K562 (cell line): ENCODE measurements around the gene APP. TPM values are rescaled to one million over a fixed set of nuclear protein-coding genes. Genes with fewer than 3 reads are reported as not detected.

ENCODE experiments used
- ATAC-seq: fragments of 200-7000 bp; cut with Tn5 transposase; 3 replicates; pipeline ENCODE4 v1.9.1; 2020; ENCODE audit warnings: moderate library complexity
- BruUV-seq: library from RNA; stranded (reverse); fragments of 400-500 nt; replicated peaks from 2 replicates; lab custom pipeline; 2021; lab: Mats Ljungman, UMichigan
- CTCF ChIA-PET: fragments of 300-600 bp; formaldehyde crosslinking; extraction: SDS; loops from one replicate; lab custom pipeline; 2021; ENCODE audit warnings: low intra/inter-chr PET ratio; lab: Yijun Ruan, JAX
- POLR2A ChIA-PET: fragments of 300-600, 350-650 bp; sonication (Branson Sonifier 250); formaldehyde crosslinking; extraction: SDS; loops from one replicate; lab custom pipeline; 2021; ENCODE audit warnings: antibody characterized with exemption, inconsistent platforms; lab: Yijun Ruan, JAX
- DNase-seq, 4 experiments: peaks; one replicate each; pipeline versions ENCODE4 v3.0.0 to v3.0.0-alpha.2; 2011 to 2018; ENCODE audit warnings: low spot score in 3 of 4, mixed read lengths in 3 of 4; ENCODE audit errors: extremely low read depth in 1 of 4
- FAIRE-seq: peaks from 2 replicates; lab custom pipeline; 2011; peaks lifted over from hg19 to GRCh38; lab: Jason Lieb, UNC
- H2AFZ ChIP-seq: 2 replicates; pipeline ENCODE4 v1.6.0; 2011; ENCODE audit warnings: low read depth, low read length, control low read depth, inconsistent platforms
- H3K27ac ChIP-seq: fragments of 200-600 bp; 3 replicates; pipeline ENCODE4 v1.8.0; 2011; ENCODE audit warnings: low read depth, mild to moderate bottlenecking, control low read depth, inconsistent platforms, low read length, moderate library complexity, mixed read lengths; ENCODE audit errors: extremely low read depth
- H3K27me3 ChIP-seq, 2 experiments: fragments of 300-600 bp in 1 of 2; 2 replicates in 1 of 2; 3 replicates in 1 of 2; pipeline versions ENCODE4 v1.6.0 to v1.8.0; 2011; ENCODE audit warnings: inconsistent platforms in 2 of 2, low read length in 2 of 2, mild to moderate bottlenecking in 1 of 2, mixed read lengths in 1 of 2, moderate library complexity in 1 of 2; ENCODE audit not compliant: control insufficient read depth in 2 of 2, insufficient read depth in 2 of 2
- H3K36me3 ChIP-seq: fragments of 300-600 bp; 3 replicates; pipeline ENCODE4 v1.8.0; 2011; ENCODE audit warnings: mild to moderate bottlenecking, low read length, inconsistent platforms; ENCODE audit not compliant: control insufficient read depth, insufficient read depth
- H3K4me1 ChIP-seq, 2 experiments: fragments of 200-600 bp in 1 of 2; replicated peaks in 1 of 2; 2 replicates in 1 of 2; 3 replicates in 1 of 2; pipeline versions ENCODE4 v1.5.1 to v1.8.0; 2011; ENCODE audit warnings: inconsistent platforms in 2 of 2, low read length in 2 of 2, mild to moderate bottlenecking in 1 of 2, mixed read lengths in 1 of 2, moderate library complexity in 1 of 2; ENCODE audit not compliant: control insufficient read depth in 2 of 2, insufficient read depth in 2 of 2
- H3K4me2 ChIP-seq: 2 replicates; pipeline ENCODE4 v1.6.1; 2011; ENCODE audit warnings: low read length, control low read depth, inconsistent platforms, mixed read lengths; ENCODE audit not compliant: insufficient read depth
- H3K4me3 ChIP-seq: fragments of 200-600 bp; sonication (generic), shearing (Covaris generic); 2 replicates; pipeline ENCODE4 v1.5.1; 2016; ENCODE audit warnings: control low read depth, inconsistent platforms
- H3K79me2 ChIP-seq: fragments of 200-600 bp; 3 replicates; pipeline ENCODE4 v1.8.0; 2011; ENCODE audit warnings: low read length, inconsistent platforms; ENCODE audit not compliant: control insufficient read depth, insufficient read depth
- H3K9ac ChIP-seq, 2 experiments: 2 replicates each; pipeline versions ENCODE4 v1.6.0 to v1.6.1; 2011; ENCODE audit warnings: low read depth in 2 of 2, low read length in 2 of 2, control low read depth in 1 of 2, inconsistent platforms in 1 of 2, mild to moderate bottlenecking in 1 of 2, mixed read lengths in 1 of 2; ENCODE audit not compliant: insufficient read depth in 1 of 2
- H3K9me1 ChIP-seq: one replicate; pipeline ENCODE4 v1.6.0; 2011; ENCODE audit warnings: inconsistent platforms, mild to moderate bottlenecking, low read length, moderate library complexity; ENCODE audit not compliant: control insufficient read depth, insufficient read depth
- H3K9me3 ChIP-seq: replicated peaks from 2 replicates; pipeline ENCODE4 v1.5.1; 2011; ENCODE audit warnings: low read depth, low read length, inconsistent platforms; ENCODE audit not compliant: control insufficient read depth, insufficient read depth
- H4K20me1 ChIP-seq: replicated peaks from 2 replicates; pipeline ENCODE4 v1.6.1; 2011; ENCODE audit warnings: low read length, inconsistent platforms, mixed read lengths; ENCODE audit not compliant: control insufficient read depth, insufficient read depth
- BACH1 ChIP-seq: fragments of 200-800 bp; sonication (Bioruptor generic); IDR thresholded peaks from 2 replicates; pipeline ENCODE4 v1.6.1; 2016; ENCODE audit warnings: missing genetic modification characterization, missing compliant biosample characterization
- YY1 ChIP-seq, 3 experiments: IDR thresholded peaks; 2 replicates each; pipeline ENCODE4 v1.6.1; 2011; ENCODE audit warnings: low read length in 2 of 3, mild to moderate bottlenecking in 2 of 3, moderate library complexity in 2 of 3, borderline replicate concordance in 1 of 3, control low read depth in 1 of 3, low read depth in 1 of 3; ENCODE audit not compliant: insufficient read depth in 3 of 3, insufficient replicate concordance in 2 of 3, control insufficient read depth in 1 of 3, insufficient read length in 1 of 3; ENCODE audit errors: extremely low read depth in 1 of 3
- ZNF174 ChIP-seq: fragments of 250-450 bp; sonication (Bioruptor Pico); IDR thresholded peaks from 2 replicates; pipeline ENCODE4 v1.4.0; 2020; ENCODE audit warnings: mild to moderate bottlenecking
- WGBS: fragments of 100-300 bp; shearing (Covaris generic); methylation state at CpG from one replicate; pipeline ENCODE4 v1.1.6; 2016; ENCODE audit warnings: low coverage, mixed read lengths; ENCODE audit not compliant: insufficient coverage; ENCODE audit errors: missing lambda C conversion rate; 5-methylcytosine and 5-hydroxymethylcytosine counted together
- in situ Hi-C: fragments of 300-500 bp; cut with MboI; formaldehyde crosslinking; loops from 4 replicates; pipeline ENCODE4 v1.15.0; 2018; ENCODE audit warnings: inconsistent platforms, mixed read lengths
- intact Hi-C: fragments of 100-400 bp; cut with micrococcal nuclease; formaldehyde crosslinking; loops from 2 replicates; pipeline ENCODE4 v1.14.2; 2022
- polyA plus RNA-seq, 8 experiments: library from polyadenylated mRNA; depleted of rRNA in 4 of 8; stranded (reverse) in 5 of 8; unstranded in 3 of 8; fragments of >200 nt; fragmentation: Nextera tagmentation in 2 of 8; fragmentation: Illumina TruSeq in 1 of 8; extraction: Ambion mirVana in 2 of 8; extraction: Trizol in 1 of 8; gene quantifications; 2 replicates each; pipeline versions ENCODE4 v1.2.1 to v1.2.3, GENCODE V29; 2011 to 2014; ENCODE audit warnings: inconsistent platforms in 1 of 8, missing spikeins in 1 of 8
- total RNA-seq, 7 experiments: library from RNA; depleted of rRNA in 6 of 7; stranded (reverse); fragments of >200 nt in 6 of 7; fragmentation: Illumina TruSeq in 2 of 7; extraction: Trizol in 2 of 7; gene quantifications; 2 replicates each; pipeline versions ENCODE4 v1.2.1 to v1.2.3, GENCODE V29; 2011 to 2021; ENCODE audit warnings: low replicate concordance in 1 of 7
- TF ChIP-seq, protein P1 (sequence below): fragments of 250-450 bp; sonication (Bioruptor Pico); IDR thresholded peaks from 2 replicates; pipeline ENCODE4 v1.4.0; 2020; ENCODE audit warnings: mild to moderate bottlenecking, moderate library complexity, borderline replicate concordance

APP gene
- total and polyA plus RNA-seq, 9 of the 15 experiments (the other 6 are each of a cell fraction or from before 2014, with no cell fraction given), result 0.01 to 1.5 (median 0.16) TPM; not detected in 5

GRCh38 chr21:26210614-26211013 lies 40.0 kb upstream of the APP start:
- Histone ChIP-seq H3K4me2 (no peak overlapping the region), H3K27ac (no peak overlapping the region), H2AFZ (no peak overlapping the region), H3K9me1 (no peaks in the 10 kb centered on the region), H3K4me3 (no peak overlapping the region), H3K9ac (no peak overlapping the region), H3K9me3 (no peaks in the 10 kb centered on the region), H3K4me1 (no peaks in the 10 kb centered on the region), H3K27me3 (no peaks in the 10 kb centered on the region), H3K79me2 (no peaks in the 10 kb centered on the region), H3K36me3 (no peaks in the 10 kb centered on the region), H4K20me1 (no peaks in the 10 kb centered on the region)
- DNase-seq (no peak), ATAC-seq (no peak), FAIRE-seq (no peak)
- intact Hi-C loops, result no loop called here
- BruUV-seq, result no TSS peak
- TF ChIP-seq BACH1 (no peak), ZNF174 (no peak), YY1 (IDR thresholded peaks at IDR 0.05; ENCODE audit: borderline replicate concordance in 1 of 3, control insufficient read depth in 1 of 3, extremely low read depth in 1 of 3, insufficient read depth in 3 of 3, insufficient read length in 1 of 3, insufficient replicate concordance in 2 of 3, low read depth in 1 of 3, low read length in 2 of 3) (no peak)
- TF ChIP-seq, protein P1, sequence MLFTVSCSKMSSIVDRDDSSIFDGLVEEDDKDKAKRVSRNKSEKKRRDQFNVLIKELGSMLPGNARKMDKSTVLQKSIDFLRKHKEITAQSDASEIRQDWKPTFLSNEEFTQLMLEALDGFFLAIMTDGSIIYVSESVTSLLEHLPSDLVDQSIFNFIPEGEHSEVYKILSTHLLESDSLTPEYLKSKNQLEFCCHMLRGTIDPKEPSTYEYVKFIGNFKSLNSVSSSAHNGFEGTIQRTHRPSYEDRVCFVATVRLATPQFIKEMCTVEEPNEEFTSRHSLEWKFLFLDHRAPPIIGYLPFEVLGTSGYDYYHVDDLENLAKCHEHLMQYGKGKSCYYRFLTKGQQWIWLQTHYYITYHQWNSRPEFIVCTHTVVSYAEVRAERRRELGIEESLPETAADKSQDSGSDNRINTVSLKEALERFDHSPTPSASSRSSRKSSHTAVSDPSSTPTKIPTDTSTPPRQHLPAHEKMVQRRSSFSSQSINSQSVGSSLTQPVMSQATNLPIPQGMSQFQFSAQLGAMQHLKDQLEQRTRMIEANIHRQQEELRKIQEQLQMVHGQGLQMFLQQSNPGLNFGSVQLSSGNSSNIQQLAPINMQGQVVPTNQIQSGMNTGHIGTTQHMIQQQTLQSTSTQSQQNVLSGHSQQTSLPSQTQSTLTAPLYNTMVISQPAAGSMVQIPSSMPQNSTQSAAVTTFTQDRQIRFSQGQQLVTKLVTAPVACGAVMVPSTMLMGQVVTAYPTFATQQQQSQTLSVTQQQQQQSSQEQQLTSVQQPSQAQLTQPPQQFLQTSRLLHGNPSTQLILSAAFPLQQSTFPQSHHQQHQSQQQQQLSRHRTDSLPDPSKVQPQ (CRISPR knock-in tag), result no peak
- in situ Hi-C loops, result no loop called here
- ChIA-PET CTCF (no interaction called here), POLR2A (no interaction called here)
- 0% methylated on average over 3 of the region's 3 CpGs for WGBS
